GM19463 (cell line): Measurements from ENCODE around the gene NLRP9.

Experiments used
- ATAC-seq: cut with Tn5 transposase; IDR thresholded peaks from one replicate; pipeline ENCODE4 v1.9.1; 2021; ENCODE audit warnings: mild to moderate bottlenecking, moderate library complexity; ENCODE audit not compliant: unreplicated experiment

NLRP9 gene

GRCh38 chr19:55689411-55690108 is 48.6 kb downstream of the NLRP9 start:
- no peak for ATAC-seq

DNA sequence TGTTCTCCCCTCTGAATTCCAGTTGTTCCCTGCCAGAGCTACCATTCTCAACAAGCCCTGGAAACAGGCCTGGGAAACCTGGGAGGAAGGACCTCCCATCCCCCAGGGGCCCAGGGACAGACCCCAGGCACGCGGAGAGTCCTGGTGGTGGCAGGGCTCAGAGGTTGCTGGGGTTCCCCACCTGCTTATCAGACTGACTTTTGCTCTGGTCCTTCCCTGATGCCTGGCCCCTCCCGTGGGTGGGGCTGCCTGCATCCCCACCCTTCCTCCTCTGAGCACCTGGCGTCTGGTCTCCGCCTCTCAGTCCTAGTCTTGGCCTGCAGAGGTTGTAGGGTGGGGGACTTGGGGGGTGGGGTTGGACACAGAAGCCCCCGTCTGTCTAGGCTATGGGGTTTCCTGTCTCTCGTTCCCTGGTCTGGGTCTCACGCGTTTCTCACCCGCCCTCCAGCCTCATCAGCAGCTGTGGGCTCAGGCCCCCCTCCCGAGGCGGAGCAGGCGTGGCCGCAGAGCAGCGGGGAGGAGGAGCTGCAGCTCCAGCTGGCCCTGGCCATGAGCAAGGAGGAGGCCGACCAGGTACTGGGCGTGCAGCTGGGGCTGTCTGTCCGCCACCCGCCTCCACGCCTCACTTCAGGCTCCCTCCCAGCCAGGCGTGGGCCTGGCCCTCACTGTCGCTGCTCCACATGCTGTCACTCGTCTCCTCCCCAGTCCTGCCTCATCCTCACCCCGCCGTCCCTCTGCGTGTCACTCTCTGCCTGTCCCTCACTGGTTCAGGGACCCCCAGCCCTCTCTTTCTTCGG is 49.6 kb downstream of the NLRP9 start:
- no peak for ATAC-seq

- ATAC-seq: no peak
Observed at GRCh38 chr19:55687281-55688201, 50.7 kb downstream of the NLRP9 start.

DNA sequence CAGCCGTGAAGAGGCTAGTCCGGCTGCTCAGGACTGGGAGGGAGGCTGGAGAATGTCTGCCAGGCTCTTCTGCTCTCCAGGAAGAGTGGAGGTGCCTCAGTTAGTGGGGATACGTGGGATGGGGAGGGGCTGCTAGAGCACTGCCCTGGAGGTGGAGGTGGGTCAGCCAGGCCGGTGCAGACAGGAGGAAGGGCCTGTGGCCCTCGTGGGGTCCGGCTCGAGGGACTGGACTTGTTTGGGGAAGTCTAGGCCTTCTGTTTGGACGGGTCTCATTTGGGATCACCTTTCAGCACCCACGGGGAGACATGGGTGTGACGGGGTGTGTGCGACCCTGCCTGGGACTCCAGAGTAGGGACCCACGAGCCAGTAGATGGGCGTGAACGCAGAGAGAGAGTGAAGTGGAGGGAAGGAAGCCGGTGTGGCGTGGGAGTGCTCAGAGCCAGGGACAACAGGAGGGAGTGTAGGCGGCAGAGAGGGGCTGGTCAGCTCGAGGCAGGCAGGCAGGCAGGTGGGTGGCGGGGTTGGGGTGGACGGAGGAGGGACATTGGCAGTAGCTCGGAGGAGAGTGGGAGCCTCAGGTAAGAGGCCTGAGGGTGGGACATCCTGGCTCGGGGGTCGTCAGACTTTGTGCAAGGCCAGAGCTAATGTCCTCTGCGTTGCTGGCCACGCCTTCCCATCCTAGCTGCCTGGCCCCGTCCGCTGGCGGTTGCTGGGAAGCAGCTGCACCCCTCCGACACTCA is 51.7 kb downstream of the NLRP9 start:
- ATAC-seq: no peak

- no peak for ATAC-seq
Observed at GRCh38 chr19:55685776-55686175, 52.4 kb downstream of the NLRP9 start.

DNA sequence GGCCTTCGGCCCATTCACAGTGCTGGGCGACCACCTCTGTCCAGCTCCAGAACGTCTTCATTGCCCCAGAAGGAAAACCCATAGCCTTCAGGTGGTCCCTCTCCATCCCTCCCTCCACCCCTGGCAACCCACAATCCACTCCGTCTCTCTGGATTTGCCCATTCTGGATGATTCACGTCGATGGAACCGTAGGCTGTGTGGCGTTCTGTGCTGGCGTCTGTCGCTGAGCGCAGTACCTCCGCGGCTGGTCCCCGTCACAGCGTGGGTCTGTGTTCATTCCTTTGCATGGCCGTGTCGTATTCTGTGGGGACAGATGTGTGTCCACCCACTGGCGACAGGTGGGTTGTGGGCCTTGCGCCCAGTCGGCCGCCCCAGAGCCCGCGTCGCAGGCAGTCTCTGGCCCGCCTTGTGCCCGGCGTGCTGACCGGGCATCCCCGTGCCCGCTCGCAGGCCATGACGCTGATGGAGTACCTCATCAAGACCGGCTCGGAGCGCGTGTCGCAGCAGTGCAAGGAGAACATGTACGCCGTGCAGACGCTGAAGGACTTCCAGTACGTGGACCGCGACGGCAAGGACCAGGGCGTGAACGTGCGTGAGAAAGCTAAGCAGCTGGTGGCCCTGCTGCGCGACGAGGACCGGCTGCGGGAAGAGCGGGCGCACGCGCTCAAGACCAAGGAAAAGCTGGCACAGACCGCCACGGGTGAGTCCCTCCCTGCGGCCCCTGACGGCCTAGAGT is 53.1 kb downstream of the NLRP9 start:
- no peak for ATAC-seq

DNA sequence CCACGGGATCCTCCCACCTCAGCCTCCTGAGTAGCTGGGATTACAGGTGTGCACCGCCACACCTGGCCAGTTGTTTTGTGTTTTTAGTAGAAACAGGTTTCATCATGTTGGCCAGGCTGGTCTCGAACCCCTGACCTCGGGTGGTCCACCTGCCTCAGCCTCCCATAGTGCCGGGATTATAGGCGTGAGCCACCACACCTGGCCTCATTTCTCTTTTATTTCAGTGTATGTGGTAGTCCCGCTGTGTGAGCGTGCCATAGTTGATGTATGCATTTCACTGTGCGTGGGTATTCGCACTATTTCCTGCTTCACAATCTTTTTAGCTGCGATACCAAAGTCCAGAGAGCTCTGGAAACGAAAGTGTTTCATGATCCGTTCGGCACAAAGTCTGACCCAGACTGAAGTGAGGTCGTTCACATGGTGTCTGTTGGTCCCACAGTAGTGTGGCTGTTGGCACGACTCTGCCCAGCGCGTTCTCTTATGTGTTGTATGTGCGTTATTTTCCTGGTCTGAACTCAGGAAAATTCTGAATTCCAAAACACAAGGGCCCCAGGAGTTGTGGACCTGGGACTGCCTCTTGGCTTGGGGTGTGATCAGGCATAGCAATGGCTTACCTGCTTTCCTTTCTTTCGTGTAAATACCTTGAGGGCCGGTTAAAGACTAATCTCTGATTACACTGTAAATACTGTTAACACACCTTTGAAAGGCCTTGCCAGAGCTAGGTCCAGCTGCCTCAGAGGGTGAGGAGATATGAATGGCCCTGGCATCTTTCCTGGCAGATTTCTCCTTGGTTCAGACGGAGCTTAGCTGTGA is 54.5 kb downstream of the NLRP9 start:
- no peak for ATAC-seq

- ATAC-seq: no peak
Observed at GRCh38 chr19:55681131-55682092, 56.8 kb downstream of the NLRP9 start.

- no peak for ATAC-seq
Observed at GRCh38 chr19:55680339-55681130, 57.7 kb downstream of the NLRP9 start.

DNA sequence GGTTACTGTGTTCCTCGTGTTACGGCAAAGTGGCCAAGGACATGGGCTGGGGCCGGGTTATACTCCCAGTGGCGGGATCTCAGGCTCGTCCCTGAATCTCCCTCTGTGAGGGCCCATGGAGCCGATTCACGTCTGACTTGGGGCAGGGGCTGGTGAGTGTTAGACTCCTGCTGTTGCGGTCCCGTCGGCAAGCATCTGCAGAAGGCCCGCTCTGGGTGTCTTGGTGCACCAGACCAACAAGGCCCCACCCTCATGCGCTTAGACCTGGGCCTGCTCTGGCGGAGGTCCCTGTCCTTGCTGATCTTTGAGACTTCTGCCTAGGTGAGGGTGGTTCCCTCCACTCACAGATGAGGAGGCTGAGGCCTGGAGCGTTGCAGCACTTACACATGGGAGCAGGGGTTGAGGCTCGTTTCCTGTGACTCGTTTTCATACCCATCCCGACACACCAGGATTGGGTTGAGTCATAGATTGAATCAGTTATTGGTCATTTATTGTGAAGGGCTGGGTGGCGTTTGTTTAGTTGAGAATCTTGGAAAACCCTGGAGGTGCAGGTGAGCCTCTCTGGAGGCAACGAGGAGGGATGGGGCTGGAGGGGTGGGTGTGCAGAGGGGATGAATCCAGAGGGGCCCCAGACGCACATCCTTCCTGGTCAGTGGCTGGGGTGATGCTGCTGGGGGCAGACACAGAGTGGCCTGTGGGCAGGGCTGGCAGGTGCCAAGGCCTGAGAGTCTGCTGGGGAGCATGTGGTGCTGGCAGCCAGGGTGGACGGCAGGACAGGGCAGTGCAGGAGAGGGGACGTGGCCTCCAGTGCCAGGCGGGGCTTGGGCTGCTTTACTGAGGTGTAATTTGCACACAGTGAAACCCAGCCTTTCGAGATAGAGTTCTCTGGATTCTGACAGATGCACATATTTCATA is 58.6 kb downstream of the NLRP9 start:
- ATAC-seq: no peak

DNA sequence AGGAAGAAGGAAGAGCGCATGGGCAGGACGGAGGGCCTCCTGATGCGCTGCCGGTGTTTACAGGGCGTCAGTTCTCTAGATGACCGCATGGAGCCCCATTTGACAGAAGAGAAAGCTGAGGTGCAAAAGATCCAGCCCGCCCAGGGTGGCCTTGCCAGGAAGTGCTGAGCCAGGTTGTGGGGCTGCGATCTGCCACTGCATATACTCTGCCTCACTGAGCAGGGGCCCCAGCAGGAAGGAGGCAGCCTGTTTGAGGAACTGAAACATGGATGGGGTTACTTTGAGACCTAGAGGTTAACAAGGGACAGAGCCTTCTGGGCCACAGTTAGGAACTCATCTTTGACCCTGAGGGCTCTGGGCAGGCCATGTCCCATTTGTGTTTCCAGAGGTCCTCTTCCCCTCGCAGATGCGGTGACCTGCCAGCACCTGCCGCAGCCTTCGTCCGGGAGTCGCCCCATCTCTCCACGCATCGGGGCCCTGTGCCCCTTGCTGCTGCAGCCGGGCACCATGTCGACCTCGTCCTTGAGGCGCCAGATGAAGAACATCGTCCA is 60.0 kb downstream of the NLRP9 start:
- peak; percentile 67 for ATAC-seq

- ATAC-seq: no peak
Observed at GRCh38 chr19:55677572-55678028, 60.6 kb downstream of the NLRP9 start.

DNA sequence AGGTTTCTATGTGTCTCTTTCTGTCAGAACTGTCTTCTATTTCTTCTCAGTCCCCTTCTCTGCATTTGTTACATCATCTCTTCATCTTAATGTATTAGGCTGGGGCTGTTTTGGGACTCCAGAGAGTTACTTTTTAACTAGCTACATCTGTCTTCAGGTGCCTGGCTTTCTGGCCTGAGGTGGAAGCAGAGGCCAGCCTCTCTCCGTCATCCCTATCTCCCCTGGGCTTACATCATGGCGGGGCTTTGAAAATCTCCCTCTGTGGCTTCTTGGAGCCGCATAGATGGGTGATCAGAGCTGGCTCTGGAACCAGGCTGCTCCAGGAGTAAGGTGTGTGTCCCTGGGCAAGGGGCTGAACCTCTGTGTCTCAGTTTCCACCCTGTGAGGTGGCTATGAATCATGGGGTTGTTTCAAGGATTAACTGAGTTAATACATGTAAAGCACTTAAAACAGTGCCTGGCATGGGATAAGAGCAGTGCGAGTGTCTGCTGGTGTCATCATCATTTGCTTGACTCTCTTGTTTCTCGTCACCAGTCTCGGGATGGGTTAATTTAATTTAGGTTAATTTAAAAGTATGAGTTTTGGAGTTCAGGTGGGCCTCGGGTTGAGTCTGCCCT is 61.2 kb downstream of the NLRP9 start:
- ATAC-seq: no peak

- ATAC-seq: no peak
Observed at GRCh38 chr19:55676383-55676782, 61.8 kb downstream of the NLRP9 start.

DNA sequence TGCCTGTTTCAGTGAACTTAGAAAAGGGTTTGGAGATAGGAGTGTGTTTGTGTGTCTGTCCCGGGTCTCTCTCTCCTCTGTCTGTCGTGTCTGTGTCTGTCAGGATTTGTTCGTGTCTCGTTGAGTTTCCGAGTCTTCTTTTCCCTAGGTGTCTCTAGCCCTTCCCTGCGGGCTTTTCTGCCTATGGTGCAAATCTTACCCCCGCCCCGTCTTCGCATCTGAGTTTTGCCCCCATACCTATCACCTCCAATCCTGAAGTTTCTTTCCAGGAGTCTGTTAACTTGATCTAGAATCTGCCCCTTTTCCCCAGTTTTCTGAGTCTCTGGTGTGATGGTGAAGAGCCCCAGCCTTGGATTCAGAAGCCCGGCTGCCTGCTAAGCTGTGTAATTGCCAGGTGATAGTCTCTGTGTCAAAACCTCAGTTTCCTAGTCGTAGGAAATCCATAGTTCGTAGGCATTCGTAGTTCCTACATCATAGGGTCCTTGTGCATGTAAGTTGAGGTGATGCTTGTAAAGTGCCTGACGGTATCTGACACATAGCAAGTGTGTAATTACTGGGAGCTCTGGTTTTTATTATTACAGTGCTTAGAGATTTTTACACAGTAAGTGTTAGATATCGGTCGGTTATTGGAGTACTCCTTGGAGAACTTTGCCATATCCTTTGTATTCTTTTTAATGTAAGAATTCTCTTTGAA is 62.4 kb downstream of the NLRP9 start:
- no peak for ATAC-seq
